Liver (tissue), 3 donors: ENCODE results near the gene THOP1.

Source experiments
- FOXA1 ChIP-seq: IDR thresholded peaks from 2 replicates; pipeline ENCODE4 v1.6.1; 2016; ENCODE audit warnings: antibody characterized with exemption
- HNF4G ChIP-seq: IDR thresholded peaks from 2 replicates; pipeline ENCODE4 v1.6.1; 2016; ENCODE audit warnings: antibody characterized with exemption
- TAF1 ChIP-seq: conservative IDR thresholded peaks from 2 replicates; pipeline ENCODE4 v1.6.1; 2016; ENCODE audit warnings: antibody characterized with exemption, mild to moderate bottlenecking
- TF ChIP-seq, protein P1 (sequence below): fragments of 150-350 bp; IDR thresholded peaks from 2 replicates; pipeline ENCODE4 v1.5.1; 2017; ENCODE audit warnings: improper control_type of control experiment, low read depth, low read length; ENCODE audit not compliant: missing input control
- TF ChIP-seq, protein P2 (sequence below): IDR thresholded peaks from 2 replicates; pipeline ENCODE4 v1.6.1; 2016; ENCODE audit warnings: antibody characterized with exemption
- donor health status: healthy.
- donor health status: healthy.

DNA sequence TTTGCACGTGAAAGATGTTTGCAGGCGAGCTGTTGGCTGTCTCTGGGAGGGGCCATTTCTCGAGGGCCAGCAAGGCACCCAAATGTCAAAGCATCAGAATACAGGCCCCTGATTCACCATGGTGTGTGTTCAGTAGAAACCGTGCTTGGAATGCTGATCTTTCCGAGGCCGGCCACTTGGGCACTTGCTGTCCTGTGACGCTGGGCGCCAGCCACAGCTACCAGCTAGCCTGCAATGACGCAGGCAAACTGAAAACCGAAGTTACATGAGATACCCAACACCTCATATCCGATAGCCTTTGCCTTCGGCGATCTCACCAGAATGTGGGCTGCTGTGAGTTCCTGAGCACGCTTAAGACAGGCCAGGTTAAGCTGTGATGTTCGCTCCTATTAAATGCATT lies 12.0 kb downstream of the THOP1 start:
- TF ChIP-seq FOXA1 (no peak), TAF1 (no peak), HNF4G (no peak)
- TF ChIP-seq, protein P1, sequence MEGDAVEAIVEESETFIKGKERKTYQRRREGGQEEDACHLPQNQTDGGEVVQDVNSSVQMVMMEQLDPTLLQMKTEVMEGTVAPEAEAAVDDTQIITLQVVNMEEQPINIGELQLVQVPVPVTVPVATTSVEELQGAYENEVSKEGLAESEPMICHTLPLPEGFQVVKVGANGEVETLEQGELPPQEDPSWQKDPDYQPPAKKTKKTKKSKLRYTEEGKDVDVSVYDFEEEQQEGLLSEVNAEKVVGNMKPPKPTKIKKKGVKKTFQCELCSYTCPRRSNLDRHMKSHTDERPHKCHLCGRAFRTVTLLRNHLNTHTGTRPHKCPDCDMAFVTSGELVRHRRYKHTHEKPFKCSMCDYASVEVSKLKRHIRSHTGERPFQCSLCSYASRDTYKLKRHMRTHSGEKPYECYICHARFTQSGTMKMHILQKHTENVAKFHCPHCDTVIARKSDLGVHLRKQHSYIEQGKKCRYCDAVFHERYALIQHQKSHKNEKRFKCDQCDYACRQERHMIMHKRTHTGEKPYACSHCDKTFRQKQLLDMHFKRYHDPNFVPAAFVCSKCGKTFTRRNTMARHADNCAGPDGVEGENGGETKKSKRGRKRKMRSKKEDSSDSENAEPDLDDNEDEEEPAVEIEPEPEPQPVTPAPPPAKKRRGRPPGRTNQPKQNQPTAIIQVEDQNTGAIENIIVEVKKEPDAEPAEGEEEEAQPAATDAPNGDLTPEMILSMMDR, result no peak
- TF ChIP-seq, protein P2, sequence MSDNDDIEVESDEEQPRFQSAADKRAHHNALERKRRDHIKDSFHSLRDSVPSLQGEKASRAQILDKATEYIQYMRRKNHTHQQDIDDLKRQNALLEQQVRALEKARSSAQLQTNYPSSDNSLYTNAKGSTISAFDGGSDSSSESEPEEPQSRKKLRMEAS, result no peak
